K562 (cell line): ENCODE data around the gene RABL6.

Experiments
- CCAR2 ChIP-seq: fragments of 200-400 bp; formaldehyde crosslinking; IDR thresholded peaks from 2 replicates; pipeline ENCODE4 v1.6.1; 2017; ENCODE audit warnings: mild to moderate bottlenecking, low read depth, low read length
- FOXJ3 ChIP-seq: sonication (generic); formaldehyde crosslinking; IDR thresholded peaks from 2 replicates; pipeline ENCODE4 v1.4.0; 2020; ENCODE audit warnings: mild to moderate bottlenecking, missing genetic modification reagents
- NFIC ChIP-seq: fragments of 450-650 bp; IDR thresholded peaks from 2 replicates; pipeline ENCODE4 v1.6.1; 2017; ENCODE audit warnings: mild to moderate bottlenecking, inconsistent platforms
- PBX2 ChIP-seq, 2 experiments: IDR thresholded peaks in 1 of 2; conservative IDR thresholded peaks in 1 of 2; 2 replicates each; pipeline ENCODE4 v1.6.1; 2016; ENCODE audit warnings: low read depth in 2 of 2, mild to moderate bottlenecking in 1 of 2, missing compliant biosample characterization in 1 of 2, missing genetic modification characterization in 1 of 2, moderate library complexity in 1 of 2
- PREB ChIP-seq: sonication (generic); formaldehyde crosslinking; IDR thresholded peaks from 2 replicates; pipeline ENCODE4 v1.8.1; 2023; ENCODE audit warnings: mild to moderate bottlenecking, missing genetic modification reagents
- ZNF449 ChIP-seq: fragments of 250-450 bp; sonication (Bioruptor Pico); IDR thresholded peaks from 2 replicates; pipeline ENCODE4 v1.8.0; 2022; ENCODE audit warnings: moderate library complexity, mild to moderate bottlenecking, inconsistent platforms

- TF ChIP-seq ZNF449: no peak
- no peak for TF ChIP-seq PREB (CRISPR knock-in tag)
- TF ChIP-seq PBX2 (CRISPR knock-in tag; IDR thresholded peaks at IDR 0.05; ENCODE audit: low read depth): no peak
- TF ChIP-seq PBX2 (tag; conservative IDR thresholded peaks at IDR 0.05; ENCODE audit: low read depth): no peak
- TF ChIP-seq NFIC: no peak
- TF ChIP-seq CCAR2: no peak
- TF ChIP-seq FOXJ3 (CRISPR knock-in tag): no peak
Measured at GRCh38 chr9:136799079-136799853, 8.5 kb upstream of the RABL6 start.
